HG03342 (cell line): Measurements from ENCODE around the gene IL17A.
"Not testable (repeated sequence)": the region's sequence is repeated elsewhere in the genome, so short reads cannot be mapped to it uniquely, and the experiment has no call there.

Source experiments
- ATAC-seq: cut with Tn5 transposase; IDR thresholded peaks from one replicate; pipeline ENCODE4 v1.9.1; 2021; ENCODE audit warnings: mild to moderate bottlenecking, moderate library complexity; ENCODE audit not compliant: unreplicated experiment

Gene IL17A

DNA sequence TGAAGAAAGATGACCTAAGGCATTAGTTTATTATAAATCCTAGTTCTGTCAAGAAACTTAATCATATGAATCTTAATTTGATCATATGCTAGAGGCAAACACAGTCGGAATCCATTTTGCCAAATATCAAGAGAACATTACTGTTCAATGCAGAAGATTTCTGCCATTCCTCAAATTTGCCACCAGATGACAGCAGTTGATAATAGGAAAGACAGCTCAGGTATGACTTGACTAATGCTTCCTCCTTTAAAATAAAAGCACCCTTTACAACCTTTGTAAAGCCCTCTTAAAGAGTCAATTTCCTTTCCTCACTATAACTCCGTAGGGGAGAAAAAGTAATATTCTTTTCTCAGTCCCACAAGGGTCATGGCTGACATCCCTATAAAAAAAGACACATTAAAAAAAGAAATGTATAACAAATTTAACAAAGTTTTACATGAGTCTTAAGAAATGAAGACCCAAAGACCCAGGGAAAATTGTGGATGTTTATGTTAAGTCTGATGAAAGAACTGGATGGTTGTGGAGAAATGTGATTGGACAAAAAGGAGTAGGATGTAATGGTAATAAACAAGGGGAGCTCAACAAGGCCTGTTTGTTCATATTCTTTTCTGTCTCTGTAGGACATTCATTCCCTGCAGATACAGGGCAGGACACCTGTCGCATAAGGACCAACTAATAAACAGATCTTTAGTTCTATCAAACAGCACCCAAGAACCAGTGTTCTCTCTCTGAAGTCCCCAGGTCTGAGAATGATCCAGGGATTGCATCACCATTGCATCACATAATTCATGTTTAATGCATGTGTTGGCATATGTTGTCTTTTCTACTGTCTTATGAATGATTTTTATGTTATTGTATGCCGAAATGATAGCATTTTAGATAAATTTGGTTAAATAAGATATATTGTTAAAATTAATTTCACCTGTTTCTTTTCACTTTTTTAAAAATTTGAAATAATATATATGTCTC is 23.0 kb upstream of the IL17A start:
- ATAC-seq, result peak; percentile 54

DNA sequence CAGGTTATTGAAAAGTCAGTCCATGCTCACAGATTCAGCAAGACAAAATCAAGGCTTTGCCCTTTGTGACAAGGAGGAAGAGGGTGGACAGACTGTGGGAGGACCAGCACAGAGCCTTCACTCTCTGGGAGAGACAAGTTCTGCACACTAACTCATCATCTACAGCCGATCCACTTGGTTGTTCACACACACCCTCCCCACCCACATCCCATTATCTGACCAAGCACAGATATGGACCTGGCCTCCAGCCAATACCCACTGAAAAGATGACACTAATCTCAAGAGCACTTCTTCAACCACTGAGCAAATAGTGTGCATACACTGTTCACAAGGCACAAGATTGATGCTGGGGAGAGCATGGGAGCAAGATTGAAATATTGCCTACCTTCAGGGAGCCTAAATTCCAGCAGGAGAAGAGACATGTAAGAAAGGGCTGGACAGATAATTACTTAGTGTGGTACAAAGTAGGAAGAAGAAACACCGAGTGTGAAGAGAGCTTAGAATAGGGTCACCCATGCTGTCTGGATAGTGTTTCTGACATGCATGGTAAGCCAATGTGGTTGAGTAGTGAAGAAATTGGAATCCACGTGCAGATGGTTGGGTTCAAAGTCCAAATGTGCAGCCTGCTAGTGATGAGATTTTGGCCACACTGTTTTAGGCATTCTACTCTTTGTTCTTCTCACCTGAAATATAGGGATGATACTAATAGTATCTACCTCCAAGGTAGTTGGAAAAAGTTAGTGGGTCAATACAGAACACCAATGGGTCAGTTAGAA is 21.7 kb upstream of the IL17A start:
- ATAC-seq, result no peak

DNA sequence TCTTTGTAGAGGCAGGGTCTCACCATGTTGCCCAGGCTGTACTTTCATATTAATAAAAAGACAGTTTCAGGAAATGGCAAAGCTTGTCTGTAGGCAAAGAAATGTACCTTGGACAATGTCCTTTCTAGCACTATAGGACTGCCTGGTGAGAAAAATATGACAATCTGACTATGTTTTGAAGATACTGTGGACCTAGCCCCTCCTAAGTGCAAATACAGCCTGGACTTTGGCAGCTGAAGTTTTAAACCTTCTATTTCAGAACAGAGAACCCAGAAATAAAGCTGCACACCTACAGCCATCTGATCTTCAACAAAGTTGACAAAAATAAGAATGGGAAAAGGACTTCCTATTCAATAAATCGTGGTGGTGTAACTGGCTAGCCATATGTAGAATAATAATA is 18.9 kb upstream of the IL17A start:
- no peak for ATAC-seq

DNA sequence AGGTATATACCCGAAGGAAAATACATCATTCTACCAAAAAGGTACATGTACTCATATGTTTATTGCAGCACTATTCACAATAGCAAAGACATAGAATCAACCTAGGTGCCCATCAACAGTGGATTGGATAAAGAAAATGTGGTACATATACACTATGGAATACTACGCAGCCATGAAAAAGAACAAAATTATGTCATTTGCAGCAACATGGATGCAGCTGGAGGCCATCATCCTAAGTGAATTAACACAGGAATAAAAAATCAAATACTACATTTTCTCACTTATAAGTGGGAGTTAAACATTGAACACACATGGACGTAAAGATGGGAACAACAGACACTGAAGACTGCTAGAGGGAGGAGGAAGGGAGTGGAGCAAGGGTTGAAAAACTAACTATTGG is 17.8 kb upstream of the IL17A start:
- not testable (repeated sequence) for ATAC-seq

DNA sequence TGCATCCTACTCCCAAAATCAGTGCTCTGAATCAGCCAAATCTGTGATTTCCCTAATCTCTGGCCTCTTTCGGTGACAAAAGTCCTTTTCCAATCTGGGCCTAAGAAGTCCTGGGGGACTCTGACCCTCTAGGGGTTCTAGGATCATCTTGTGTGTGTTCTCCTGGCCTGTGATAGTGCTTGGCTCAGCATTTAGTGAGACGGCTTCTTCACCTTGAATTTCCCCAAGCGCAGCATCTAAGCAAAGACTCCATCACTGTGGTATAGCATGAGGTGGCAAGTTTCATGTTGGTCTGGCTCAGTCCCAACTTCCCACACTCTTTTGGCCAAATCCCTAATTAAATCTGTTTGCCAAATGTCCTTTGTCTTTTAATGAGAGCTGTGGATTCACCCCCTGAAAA is 12.1 kb upstream of the IL17A start:
- ATAC-seq, result no peak

DNA sequence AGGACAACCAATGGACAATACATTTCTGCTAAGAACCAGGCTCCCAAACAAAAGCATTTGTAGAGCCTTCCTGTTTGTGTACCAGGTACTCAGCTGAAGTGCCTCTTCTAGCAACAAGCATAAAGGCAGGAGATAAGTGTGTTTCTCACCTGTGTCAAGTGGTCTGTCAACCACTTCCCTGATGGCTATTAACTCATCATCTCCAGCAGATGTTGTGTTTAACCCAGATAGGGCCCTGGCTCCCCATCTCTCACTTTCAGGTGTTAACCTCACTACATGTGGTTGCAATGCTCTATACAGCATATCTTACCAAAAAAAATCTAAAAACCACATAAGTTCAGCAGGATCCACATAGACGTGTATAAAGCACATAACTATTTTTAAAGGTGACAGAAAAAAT is 9.6 kb upstream of the IL17A start:
- no peak for ATAC-seq

DNA sequence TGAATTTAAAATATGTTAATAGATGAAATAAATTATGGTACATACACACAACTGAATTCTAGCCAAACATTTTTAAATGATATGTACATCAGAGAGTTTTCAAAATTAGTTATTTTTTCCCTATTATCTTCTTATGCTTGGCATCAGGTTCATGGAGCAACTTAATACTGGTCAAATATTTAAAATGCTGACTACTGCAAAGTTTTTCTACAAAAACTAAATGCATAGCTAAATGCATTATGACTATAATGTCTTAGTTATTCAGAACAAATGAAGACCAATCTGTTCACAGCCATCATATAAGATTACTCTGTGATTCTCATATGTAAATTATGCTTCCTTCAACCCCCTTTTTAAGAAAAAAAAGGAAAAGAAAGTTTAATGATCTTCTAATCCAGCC is 8.2 kb upstream of the IL17A start:
- ATAC-seq, result no peak

DNA sequence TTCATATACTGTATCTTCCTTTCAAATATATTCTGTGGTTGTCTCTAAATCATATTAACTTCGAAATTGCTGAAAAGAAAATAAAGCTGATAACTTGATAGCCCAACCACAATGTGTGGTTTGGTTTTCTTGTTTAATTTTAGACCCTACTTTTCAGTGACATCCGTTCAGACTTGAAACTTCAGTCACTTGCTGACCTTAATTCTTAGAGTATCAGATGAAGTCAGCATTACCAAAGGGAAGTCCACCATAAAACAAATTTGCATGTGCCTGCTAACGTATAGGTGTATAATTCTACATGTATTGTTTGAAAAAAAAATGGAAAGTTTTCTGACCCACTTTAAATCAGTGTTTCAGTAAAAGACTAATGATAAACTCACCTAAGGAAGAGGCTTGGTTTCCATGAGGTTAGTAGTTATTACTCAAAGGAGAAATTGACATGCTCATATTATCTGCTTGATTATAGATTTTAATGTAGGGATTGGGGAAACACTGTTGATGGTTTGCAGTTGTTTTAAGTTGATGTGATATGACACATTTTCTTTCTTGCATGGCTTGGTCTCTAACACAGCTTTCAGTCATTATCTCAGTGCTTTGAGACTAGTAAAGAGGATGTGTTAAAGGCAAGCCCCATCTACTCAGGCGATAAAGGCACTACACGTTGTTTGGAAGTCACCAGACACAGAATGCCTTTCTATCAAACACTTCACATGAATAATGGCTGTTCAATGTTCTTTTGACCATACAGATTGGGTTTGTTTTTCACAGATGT is 5.2 kb upstream of the IL17A start:
- ATAC-seq, result peak; percentile 66

DNA sequence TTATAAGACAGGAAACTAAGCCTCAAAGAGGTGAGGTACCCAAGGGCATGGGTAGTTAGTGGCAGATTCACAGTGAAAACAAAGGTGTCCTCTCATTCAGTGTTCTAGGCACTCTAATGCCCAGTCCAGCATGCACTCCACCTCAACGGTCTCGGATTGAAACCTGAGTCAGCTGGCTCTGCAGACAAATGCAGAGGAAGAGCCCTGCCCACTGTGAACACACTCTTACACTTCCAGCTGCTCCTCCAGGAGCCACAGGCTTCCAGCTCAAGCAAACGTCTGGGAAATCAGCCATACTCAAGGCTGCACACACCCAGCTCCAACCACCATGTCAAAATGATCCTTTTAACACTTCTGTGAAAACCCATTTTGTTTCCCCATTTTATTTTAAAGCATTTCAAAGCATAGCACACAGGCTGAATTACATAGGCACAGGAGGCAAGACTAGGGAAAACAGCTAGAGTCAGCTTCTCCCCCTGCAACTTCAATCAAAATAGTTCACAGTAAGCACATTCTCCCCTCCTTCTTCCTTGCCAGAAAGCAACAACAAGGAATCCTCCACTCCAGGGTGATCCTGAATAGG is 3.0 kb upstream of the IL17A start:
- ATAC-seq, result no peak

DNA sequence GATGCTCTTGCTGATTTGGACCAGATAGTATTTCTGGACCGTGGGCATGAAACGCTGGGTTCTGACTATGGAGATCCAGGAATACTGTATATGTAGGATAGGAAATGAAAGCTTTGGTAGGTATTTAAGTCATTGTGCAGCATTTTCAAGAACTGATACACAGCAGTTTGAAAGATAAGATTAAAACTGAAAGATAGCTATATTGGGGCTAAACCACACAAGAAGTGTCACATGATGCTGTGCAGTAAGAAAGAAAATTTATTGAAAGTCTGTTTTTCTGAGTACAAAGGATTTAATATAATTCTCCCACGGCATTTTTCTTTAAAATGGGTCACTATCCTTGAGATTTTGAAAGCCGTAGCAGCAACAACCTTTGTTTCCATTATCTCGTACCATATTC is 305 bp downstream of the IL17A start:
- ATAC-seq, result no peak

DNA sequence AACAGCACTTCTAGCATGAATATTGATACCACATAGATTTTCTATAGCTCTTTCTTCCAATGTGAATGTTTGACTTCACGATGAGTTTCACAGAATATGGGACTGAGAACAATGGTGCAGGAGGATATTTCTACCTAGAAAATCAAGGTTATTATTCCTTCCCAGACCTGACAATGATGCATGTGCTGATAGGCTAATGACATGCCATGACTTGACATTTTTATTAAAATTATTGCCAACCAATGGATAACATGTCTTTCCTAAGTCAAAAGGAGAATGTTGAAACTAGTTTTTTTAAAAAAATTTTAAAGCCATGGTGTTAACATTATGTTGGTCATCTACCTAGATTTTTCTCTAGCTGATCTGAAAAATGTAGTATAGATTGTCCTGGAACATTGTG is 923 bp downstream of the IL17A start:
- ATAC-seq, result no peak

DNA sequence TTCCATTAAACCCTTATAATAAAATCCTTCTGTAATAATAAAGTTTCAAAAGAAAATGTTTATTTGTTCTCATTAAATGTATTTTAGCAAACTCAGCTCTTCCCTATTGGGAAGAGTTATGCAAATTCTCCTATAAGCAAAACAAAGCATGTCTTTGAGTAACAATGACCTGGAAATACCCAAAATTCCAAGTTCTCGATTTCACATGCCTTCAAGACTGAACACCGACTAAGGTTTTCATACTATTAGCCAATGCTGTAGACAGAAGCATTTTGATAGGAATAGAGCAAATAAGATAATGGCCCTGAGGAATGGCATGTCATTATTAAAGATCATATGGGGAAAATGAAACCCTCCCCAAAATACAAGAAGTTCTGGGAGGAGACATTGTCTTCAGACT is 3.8 kb downstream of the IL17A start:
- no peak for ATAC-seq

DNA sequence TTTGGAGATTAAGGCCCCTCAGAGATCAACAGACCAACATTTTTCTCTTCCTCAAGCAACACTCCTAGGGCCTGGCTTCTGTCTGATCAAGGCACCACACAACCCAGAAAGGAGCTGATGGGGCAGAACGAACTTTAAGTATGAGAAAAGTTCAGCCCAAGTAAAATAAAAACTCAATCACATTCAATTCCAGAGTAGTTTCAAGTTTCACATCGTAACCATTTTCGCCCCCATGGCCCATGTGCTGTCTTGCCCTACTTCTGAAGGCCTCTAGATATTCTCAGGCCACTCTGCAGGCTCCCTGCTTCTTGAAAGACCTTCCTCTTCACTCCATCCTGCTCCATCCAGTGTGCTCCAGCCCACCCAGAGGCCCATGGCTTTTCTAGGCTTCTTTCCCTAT is 4.2 kb downstream of the IL17A start:
- no peak for ATAC-seq

DNA sequence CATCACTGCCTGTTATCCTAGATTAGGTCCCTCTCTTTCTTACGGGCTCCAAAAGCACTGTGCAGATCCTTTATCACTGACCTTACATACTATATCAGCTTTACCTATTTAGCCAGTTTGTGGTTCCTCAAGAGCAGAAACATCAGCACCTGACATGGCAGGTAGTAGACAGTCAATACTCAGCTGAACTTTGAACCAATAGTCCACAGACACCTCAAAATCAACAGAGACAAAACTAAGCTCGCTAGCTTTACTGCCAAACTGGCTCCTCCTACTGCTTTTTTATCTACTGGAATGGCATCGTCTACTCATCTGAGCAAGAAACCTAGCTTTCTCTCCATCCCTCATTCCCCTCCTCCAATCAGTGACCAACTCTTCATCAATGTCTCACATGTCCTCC is 5.6 kb downstream of the IL17A start:
- no peak for ATAC-seq

DNA sequence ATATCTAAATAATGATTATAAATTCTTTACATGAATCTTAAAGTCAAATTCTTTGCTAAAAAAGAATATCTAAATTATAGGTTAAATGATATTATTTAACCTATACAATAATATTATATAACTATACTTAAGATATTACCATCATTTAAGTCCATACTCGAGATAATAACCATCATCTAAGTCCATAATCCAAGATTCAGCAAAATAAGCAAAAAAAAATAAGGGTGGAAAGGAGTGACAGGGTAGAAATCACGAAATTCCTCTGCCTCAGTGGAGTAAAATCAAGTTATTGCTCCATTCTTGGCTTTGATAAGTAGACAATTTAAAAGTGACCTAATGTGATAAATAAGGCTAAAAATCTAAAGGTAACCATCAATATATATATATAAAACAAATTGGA is 9.7 kb downstream of the IL17A start:
- ATAC-seq, result no peak

DNA sequence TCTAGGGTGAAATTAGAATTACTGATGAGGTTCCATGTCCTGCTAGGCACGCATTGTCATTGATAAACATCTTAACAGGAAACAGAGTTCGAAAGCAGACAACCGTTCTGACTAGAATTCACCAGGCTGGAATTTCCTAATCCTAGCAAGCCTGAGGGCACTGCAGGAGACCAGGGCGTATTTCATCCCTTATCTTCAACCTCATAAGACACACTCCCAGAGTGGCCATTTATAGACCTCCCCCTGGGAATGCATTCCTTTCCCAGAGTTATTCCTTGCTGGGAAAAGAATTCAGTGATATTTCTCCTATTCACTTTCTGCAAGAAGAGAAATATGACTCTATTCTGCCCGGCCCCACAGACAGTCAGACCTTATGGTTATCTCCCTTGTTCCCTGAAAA is 13.9 kb downstream of the IL17A start:
- ATAC-seq, result not testable (repeated sequence)

DNA sequence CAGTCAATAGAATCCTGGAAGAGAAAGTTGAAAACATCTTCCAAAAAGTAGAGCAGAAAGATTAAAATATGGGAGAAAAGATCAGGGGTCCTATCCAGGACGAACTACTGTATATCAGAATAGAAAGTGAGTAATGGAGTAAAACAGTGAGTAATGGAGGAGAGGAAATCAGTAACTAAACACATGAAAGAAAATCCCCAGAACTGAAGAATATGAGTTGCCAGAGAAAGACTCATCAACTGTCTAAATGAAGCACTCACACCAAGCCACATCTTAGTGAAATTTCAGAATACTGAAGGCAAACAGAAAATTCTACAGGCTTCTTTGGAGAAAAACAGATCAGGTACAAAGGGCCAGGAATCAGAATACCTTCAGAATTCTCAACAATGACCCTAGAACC is 14.9 kb downstream of the IL17A start:
- ATAC-seq, result no peak

DNA sequence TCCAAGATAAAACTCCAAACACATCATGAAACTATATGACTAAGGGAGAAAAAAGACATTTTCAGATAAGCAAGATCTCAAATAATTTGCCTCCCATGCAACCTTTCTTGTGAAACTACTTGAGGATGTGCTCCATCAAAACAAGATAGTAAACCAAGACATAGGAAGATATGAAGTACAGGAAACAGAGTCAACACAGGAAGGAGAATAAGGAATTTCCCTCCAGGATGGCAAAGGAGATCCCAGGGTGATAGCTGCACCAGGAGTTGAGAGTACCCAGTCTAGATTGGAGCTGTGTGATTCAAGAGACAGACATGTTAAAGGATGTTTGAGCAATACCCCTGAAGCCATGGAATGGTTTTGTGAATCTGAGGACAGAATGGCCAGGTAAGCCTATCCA is 15.3 kb downstream of the IL17A start:
- no peak for ATAC-seq

DNA sequence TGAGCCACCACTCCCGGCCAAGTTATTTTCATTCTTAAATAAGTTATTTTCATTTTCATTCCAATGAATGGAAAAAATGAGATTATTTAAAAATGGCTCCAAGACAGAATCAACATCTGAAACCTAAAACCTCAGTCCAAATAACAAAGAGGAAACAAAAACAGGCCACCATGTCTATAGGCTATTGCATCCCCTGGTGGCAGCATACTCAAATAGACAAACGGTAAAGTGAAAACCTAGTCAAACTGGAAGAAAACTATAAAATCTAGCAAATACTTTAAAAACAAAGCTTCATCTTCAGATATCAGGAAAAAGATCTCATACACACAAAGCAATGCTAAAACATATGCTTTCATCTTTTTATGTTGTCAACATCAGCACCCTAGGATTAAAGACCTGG is 20.9 kb downstream of the IL17A start:
- no peak for ATAC-seq

DNA sequence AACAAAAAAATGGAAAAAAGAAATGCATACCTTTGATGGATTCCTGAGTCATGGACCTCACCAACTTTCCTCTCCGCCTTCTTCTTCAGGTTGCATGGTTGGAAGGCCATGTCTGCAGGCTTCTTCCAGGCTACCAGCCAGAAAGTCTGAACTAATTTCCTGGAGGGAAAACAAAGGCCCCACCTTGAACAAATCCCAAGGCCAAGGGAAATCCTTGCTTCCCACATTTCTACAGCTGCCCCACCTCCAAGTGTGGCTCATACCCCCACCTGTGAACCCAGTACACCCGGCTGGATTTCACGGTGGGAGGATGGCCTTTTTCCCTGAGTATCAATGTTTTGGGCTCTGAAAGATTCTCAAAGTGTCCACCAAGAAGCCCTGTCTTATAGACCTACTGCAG is 22.4 kb downstream of the IL17A start:
- ATAC-seq, result no peak

DNA sequence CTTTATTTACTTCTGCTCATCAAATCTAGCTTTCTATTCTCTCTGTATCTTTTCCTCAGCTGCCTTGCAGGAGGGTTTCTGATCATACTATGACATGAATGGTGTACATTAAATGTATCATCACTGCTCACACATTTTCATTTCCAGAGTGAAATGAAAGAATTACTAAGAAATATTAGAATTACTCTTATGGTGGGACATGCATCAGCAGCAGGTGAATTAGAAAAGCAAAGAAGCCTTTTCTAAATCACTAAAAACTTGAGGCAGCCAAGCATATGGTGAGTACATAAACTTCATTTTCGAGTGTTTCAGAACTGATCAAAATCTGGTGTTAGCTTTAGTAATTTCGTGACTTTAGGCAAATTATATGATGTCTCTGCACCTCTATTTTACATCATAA is 23.6 kb downstream of the IL17A start:
- ATAC-seq, result no peak
